Measurements from ENCODE around the gene SEZ6. TPM values are rescaled to one million over a fixed set of nuclear protein-coding genes. Genes with fewer than 3 reads are reported as not detected.

The SEZ6 gene
- total RNA-seq, 1 donor from 2014 or later: not detected

- Mint-ChIP-seq H3K27me3 (ENCODE audit: unreplicated experiment) (peaks cover 15% of the 10 kb centered on the region), H3K9me3 (ENCODE audit: unreplicated experiment) (no peaks in the 10 kb centered on the region), H3K36me3 (ENCODE audit: unreplicated experiment) (no peaks in the 10 kb centered on the region), H3K27ac (ENCODE audit: unreplicated experiment) (no peak overlapping the region), H3K4me1 (ENCODE audit: unreplicated experiment) (peaks cover 2% of the 10 kb centered on the region), H3K4me3 (ENCODE audit: unreplicated experiment) (no peak overlapping the region)
- TF ChIP-seq CTCF (IDR thresholded peaks at IDR 0.05): no peak
- no peak for DNase-seq (ENCODE audit: extremely low spot score, unreplicated experiment)
Observed at GRCh38 chr17:28961391-28961790, 44.4 kb downstream of the SEZ6 start.

GRCh38 chr17:28960256-28961061 is 45.4 kb downstream of the SEZ6 start:
- TF ChIP-seq CTCF (IDR thresholded peaks at IDR 0.05): no peak
- no peak for DNase-seq (ENCODE audit: extremely low spot score, unreplicated experiment)
- no peak overlapping the region for H3K27ac Mint-ChIP-seq (ENCODE audit: unreplicated experiment)
- H3K36me3 Mint-ChIP-seq (ENCODE audit: unreplicated experiment): no peaks in the 10 kb centered on the region
- no peak overlapping the region for H3K4me3 Mint-ChIP-seq (ENCODE audit: unreplicated experiment)
- H3K27me3 Mint-ChIP-seq (ENCODE audit: unreplicated experiment): peaks cover 15% of the 10 kb centered on the region
- no peaks in the 10 kb centered on the region for H3K9me3 Mint-ChIP-seq (ENCODE audit: unreplicated experiment)
- no peaks in the 10 kb centered on the region for H3K4me1 Mint-ChIP-seq (ENCODE audit: unreplicated experiment)

GRCh38 chr17:28959471-28959871 is 46.4 kb downstream of the SEZ6 start:
- no peak for TF ChIP-seq CTCF (IDR thresholded peaks at IDR 0.05)
- H3K4me3 Mint-ChIP-seq (ENCODE audit: unreplicated experiment): no peak overlapping the region
- H3K27me3 Mint-ChIP-seq (ENCODE audit: unreplicated experiment): peaks cover 15% of the 10 kb centered on the region
- no peaks in the 10 kb centered on the region for H3K9me3 Mint-ChIP-seq (ENCODE audit: unreplicated experiment)
- no peak overlapping the region for H3K27ac Mint-ChIP-seq (ENCODE audit: unreplicated experiment)
- no peak for DNase-seq (ENCODE audit: extremely low spot score, unreplicated experiment)
- H3K4me1 Mint-ChIP-seq (ENCODE audit: unreplicated experiment): no peaks in the 10 kb centered on the region
- H3K36me3 Mint-ChIP-seq (ENCODE audit: unreplicated experiment): no peaks in the 10 kb centered on the region

GRCh38 chr17:28958820-28959455 is 46.9 kb downstream of the SEZ6 start:
- Mint-ChIP-seq H3K4me1 (ENCODE audit: unreplicated experiment) (no peaks in the 10 kb centered on the region), H3K27ac (ENCODE audit: unreplicated experiment) (no peak overlapping the region), H3K27me3 (ENCODE audit: unreplicated experiment) (peaks cover 15% of the 10 kb centered on the region), H3K36me3 (ENCODE audit: unreplicated experiment) (no peaks in the 10 kb centered on the region), H3K9me3 (ENCODE audit: unreplicated experiment) (no peaks in the 10 kb centered on the region), H3K4me3 (ENCODE audit: unreplicated experiment) (no peak overlapping the region)
- no peak for DNase-seq (ENCODE audit: extremely low spot score, unreplicated experiment)
- TF ChIP-seq CTCF (IDR thresholded peaks at IDR 0.05): no peak

GRCh38 chr17:28957992-28958355 is 47.9 kb downstream of the SEZ6 start:
- no peak for DNase-seq (ENCODE audit: extremely low spot score, unreplicated experiment)
- no peak for TF ChIP-seq CTCF (IDR thresholded peaks at IDR 0.05)
- Mint-ChIP-seq H3K9me3 (ENCODE audit: unreplicated experiment) (no peaks in the 10 kb centered on the region), H3K36me3 (ENCODE audit: unreplicated experiment) (no peaks in the 10 kb centered on the region), H3K27me3 (ENCODE audit: unreplicated experiment) (peaks cover 6% of the 10 kb centered on the region), H3K4me1 (ENCODE audit: unreplicated experiment) (no peaks in the 10 kb centered on the region), H3K4me3 (ENCODE audit: unreplicated experiment) (no peak overlapping the region), H3K27ac (ENCODE audit: unreplicated experiment) (no peak overlapping the region)
